HEK293 (cell line): ENCODE measurements around the gene KLK4.

Source experiments
- SP2 ChIP-seq: fragments of 450-650 bp; formaldehyde crosslinking; IDR thresholded peaks from 2 replicates; pipeline ENCODE4 v1.5.1; 2016; ENCODE audit warnings: missing biosample characterization, missing genetic modification characterization
- TF ChIP-seq, protein P1 (sequence below): fragments of 450-650 bp; formaldehyde crosslinking; IDR thresholded peaks from 2 replicates; pipeline ENCODE4 v1.5.1; 2016; ENCODE audit warnings: missing biosample characterization, missing genetic modification characterization

DNA sequence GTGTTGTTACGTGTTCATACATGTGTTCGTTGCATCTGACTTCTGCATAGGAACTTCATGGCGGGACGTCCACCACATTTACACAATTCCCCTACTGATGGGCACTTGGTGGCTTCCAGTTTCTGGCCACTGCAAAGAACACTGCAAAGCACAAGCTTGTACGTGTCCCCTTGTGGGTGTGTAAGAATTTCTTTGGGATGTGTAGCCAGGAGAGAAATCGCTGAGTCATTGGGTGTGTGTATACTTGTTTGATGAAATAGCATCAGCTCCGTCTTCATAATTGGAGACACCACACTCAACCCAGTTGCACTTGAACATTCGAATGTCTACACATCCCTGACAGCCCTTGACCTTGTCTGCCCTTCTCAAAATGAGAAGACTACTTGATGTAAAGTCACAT is 22.4 kb upstream of the KLK4 start:
- TF ChIP-seq SP2 (tag by site-specific recombination), result no peak
- TF ChIP-seq, protein P1, sequence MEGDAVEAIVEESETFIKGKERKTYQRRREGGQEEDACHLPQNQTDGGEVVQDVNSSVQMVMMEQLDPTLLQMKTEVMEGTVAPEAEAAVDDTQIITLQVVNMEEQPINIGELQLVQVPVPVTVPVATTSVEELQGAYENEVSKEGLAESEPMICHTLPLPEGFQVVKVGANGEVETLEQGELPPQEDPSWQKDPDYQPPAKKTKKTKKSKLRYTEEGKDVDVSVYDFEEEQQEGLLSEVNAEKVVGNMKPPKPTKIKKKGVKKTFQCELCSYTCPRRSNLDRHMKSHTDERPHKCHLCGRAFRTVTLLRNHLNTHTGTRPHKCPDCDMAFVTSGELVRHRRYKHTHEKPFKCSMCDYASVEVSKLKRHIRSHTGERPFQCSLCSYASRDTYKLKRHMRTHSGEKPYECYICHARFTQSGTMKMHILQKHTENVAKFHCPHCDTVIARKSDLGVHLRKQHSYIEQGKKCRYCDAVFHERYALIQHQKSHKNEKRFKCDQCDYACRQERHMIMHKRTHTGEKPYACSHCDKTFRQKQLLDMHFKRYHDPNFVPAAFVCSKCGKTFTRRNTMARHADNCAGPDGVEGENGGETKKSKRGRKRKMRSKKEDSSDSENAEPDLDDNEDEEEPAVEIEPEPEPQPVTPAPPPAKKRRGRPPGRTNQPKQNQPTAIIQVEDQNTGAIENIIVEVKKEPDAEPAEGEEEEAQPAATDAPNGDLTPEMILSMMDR, result no peak
